ENCODE measurements around the gene TBX21.

- no peak for TF ChIP-seq POLR2AphosphoS5 (IDR thresholded peaks at IDR 0.05; ENCODE audit: low read depth, low read length)
- no peak for TF ChIP-seq SPI1 (IDR thresholded peaks at IDR 0.05; ENCODE audit: low read depth, low read length)
- TF ChIP-seq POLR2A (IDR thresholded peaks at IDR 0.05; ENCODE audit: low read depth, low read length) = no peak
- no peak for TF ChIP-seq TAF1 (IDR thresholded peaks at IDR 0.05; ENCODE audit: low read depth, low read length)
- no peak for TF ChIP-seq POU2F2 (IDR thresholded peaks at IDR 0.05; ENCODE audit: low read depth, low read length)
These were observed 806 bp downstream of the TBX21 start for GRCh38 chr17:47733674-47734410.
